ENCODE results near the gene ME1. TPM values are rescaled to one million over a fixed set of nuclear protein-coding genes. Genes with fewer than 3 reads are reported as not detected.
"Not testable (repeated sequence)": the region's sequence is repeated elsewhere in the genome, so short reads cannot be mapped to it uniquely, and the experiment has no call there.

ME1 gene
- total RNA-seq, 2 donors from 2014 or later: 6.4 to 20.3 TPM

DNA sequence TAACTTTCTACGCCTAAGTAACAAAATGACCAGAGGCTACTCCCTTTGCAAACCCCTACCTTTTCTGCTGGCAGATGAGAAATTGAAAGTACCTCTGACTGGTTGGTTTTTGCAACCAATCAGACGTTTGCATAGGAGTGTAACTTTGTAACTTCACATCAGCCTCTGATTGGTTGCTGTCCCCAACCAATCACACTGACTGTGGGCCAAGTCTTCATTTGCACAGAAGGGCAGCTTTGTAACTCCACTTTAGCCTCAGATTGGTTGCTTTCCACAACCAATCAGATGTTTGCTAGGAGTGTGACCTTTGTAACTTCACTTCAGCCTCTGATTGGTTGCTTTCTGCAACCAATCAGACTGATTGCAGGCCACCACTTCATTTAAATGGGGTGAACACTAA is 89.1 kb downstream of the ME1 start:
- H3K27ac ChIP-seq: no peak overlapping the region
- TF ChIP-seq, protein P1, sequence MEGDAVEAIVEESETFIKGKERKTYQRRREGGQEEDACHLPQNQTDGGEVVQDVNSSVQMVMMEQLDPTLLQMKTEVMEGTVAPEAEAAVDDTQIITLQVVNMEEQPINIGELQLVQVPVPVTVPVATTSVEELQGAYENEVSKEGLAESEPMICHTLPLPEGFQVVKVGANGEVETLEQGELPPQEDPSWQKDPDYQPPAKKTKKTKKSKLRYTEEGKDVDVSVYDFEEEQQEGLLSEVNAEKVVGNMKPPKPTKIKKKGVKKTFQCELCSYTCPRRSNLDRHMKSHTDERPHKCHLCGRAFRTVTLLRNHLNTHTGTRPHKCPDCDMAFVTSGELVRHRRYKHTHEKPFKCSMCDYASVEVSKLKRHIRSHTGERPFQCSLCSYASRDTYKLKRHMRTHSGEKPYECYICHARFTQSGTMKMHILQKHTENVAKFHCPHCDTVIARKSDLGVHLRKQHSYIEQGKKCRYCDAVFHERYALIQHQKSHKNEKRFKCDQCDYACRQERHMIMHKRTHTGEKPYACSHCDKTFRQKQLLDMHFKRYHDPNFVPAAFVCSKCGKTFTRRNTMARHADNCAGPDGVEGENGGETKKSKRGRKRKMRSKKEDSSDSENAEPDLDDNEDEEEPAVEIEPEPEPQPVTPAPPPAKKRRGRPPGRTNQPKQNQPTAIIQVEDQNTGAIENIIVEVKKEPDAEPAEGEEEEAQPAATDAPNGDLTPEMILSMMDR (IDR thresholded peaks at IDR 0.05): no peak
- TF ChIP-seq POLR2AphosphoS5 (IDR thresholded peaks at IDR 0.05): no peak
- no peak for TF ChIP-seq POLR2A (IDR thresholded peaks at IDR 0.05)
- H3K36me3 ChIP-seq: no peaks in the 10 kb centered on the region
- no peaks in the 10 kb centered on the region for H3K9me3 ChIP-seq
- no peaks in the 10 kb centered on the region for H3K4me1 ChIP-seq (replicated peaks)
- WGBS: 81% methylated on average over 2 of the region's 2 CpGs
- DNase-seq (ENCODE audit: low spot score): no peak
- H3K4me3 ChIP-seq: no peak overlapping the region
- no peaks in the 10 kb centered on the region for H3K27me3 ChIP-seq (replicated peaks; ENCODE audit: insufficient read depth)
- intact Hi-C loops (cut with DNase I): no loop called here

DNA sequence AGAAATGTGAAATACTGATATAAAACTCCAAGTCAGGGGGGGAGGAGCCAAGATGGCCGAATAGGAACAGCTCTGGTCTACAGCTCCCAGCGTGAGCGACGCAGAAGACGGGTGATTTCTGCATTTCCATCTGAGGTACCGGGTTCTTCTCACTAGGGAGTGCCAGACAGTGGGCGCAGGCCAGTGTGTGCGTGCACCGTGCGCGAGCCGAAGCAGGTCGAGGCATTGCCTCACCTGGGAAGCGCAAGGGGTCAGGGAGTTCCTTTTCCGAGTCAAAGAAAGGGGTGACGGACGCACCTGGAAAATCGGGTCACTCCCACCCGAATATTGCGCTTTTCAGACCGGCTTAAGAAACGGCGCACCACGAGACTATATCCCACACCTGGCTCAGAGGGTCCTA is 96.9 kb downstream of the ME1 start:
- DNase-seq (ENCODE audit: low spot score); H3K4me1 ChIP-seq (replicated peaks); intact Hi-C loops (cut with DNase I); H3K27ac ChIP-seq; H3K36me3 ChIP-seq; H3K27me3 ChIP-seq (replicated peaks; ENCODE audit: insufficient read depth); H3K9me3 ChIP-seq; H3K4me3 ChIP-seq: not testable (repeated sequence)
- 87% methylated on average over 6 of the region's 24 CpGs for WGBS

DNA sequence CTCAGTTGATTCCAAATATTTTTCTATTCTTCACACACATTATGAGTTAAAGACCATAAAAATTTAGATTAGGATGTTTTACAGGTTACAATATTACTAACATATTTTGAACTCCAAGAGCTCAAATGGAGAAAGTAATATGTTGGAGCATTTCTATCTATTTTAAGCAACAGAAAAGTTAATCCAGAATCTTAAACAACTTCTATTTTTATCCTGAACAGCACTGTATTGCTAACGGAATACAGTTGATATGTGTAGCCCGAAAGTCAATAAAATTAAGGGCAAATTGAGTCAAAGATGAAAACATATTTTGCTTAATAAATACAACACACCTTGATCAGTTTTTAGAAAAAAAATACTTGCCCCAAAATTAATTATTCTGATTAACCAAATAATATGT is 97.4 kb downstream of the ME1 start:
- no peak overlapping the region for H3K27ac ChIP-seq
- H3K36me3 ChIP-seq: no peaks in the 10 kb centered on the region
- no peaks in the 10 kb centered on the region for H3K27me3 ChIP-seq (replicated peaks; ENCODE audit: insufficient read depth)
- 84% methylated on average over 2 of the region's 2 CpGs for WGBS
- no peaks in the 10 kb centered on the region for H3K4me1 ChIP-seq (replicated peaks)
- no peak for DNase-seq (ENCODE audit: low spot score)
- TF ChIP-seq POLR2AphosphoS5 (IDR thresholded peaks at IDR 0.05) (no peak), POLR2A (IDR thresholded peaks at IDR 0.05) (no peak)
- TF ChIP-seq, protein P1 (IDR thresholded peaks at IDR 0.05): no peak
- intact Hi-C loops (cut with DNase I): no loop called here
- no peak overlapping the region for H3K4me3 ChIP-seq
- H3K9me3 ChIP-seq: no peaks in the 10 kb centered on the region

DNA sequence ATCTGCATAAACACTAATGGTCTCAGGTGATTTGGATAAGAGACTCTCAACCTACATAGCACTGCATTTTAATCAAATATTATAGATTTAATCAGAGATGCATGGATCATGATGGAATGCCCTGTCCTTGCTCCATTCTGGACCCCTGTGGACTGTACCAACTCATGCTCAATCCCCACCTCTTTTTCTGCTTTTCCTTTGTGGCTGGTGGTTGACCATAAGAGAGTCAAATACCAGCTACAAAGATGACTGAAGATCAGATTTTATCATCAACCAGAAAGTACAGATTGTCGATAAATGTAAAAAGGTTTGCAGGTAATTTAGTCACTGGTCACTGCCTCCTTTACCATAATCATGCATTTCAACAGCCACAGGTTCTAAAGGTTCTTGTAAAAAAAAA is 116.2 kb downstream of the ME1 start:
- no peaks in the 10 kb centered on the region for H3K4me1 ChIP-seq (replicated peaks)
- no peak for DNase-seq (ENCODE audit: low spot score)
- no peak overlapping the region for H3K27ac ChIP-seq
- no peaks in the 10 kb centered on the region for H3K36me3 ChIP-seq
- intact Hi-C loops (cut with DNase I): no loop called here
- no peaks in the 10 kb centered on the region for H3K27me3 ChIP-seq (replicated peaks; ENCODE audit: insufficient read depth)
- H3K9me3 ChIP-seq: no peaks in the 10 kb centered on the region
- WGBS: 85% methylated on average over 1 of the region's 1 CpG
- H3K4me3 ChIP-seq: no peak overlapping the region
- TF ChIP-seq POLR2A (IDR thresholded peaks at IDR 0.05): no peak
- TF ChIP-seq POLR2AphosphoS5 (IDR thresholded peaks at IDR 0.05): no peak
- TF ChIP-seq, protein P1 (IDR thresholded peaks at IDR 0.05): no peak

DNA sequence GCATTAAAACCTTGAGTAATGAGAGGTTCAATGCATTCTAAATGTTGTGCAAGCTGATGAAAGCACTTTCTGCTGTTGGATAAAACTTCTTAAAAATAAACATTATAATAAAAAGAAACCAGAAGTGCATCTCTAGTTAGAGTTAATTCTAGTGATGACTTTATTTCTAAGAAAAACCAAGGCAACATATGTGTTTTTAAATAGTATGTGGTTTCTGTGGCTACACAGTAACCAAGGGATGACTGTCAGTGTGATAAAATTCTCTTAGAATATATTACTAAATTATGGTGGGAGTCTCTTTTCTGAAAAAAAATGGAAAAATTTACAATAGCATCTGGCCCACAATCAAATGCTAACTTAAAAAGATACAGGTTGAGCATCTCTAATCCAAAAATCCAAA is 117.0 kb downstream of the ME1 start:
- TF ChIP-seq POLR2A (IDR thresholded peaks at IDR 0.05) (no peak), POLR2AphosphoS5 (IDR thresholded peaks at IDR 0.05) (no peak)
- TF ChIP-seq, protein P1 (IDR thresholded peaks at IDR 0.05): no peak
- Histone ChIP-seq H3K4me1 (replicated peaks) (no peaks in the 10 kb centered on the region), H3K9me3 (no peaks in the 10 kb centered on the region), H3K27ac (no peak overlapping the region), H3K36me3 (no peaks in the 10 kb centered on the region), H3K27me3 (replicated peaks; ENCODE audit: insufficient read depth) (no peaks in the 10 kb centered on the region), H3K4me3 (no peak overlapping the region)
- no peak for DNase-seq (ENCODE audit: low spot score)
- intact Hi-C loops (cut with DNase I): no loop called here

Measured in prostate gland (tissue), 2 donors.